K562 (cell line): ENCODE results near the gene CA6.

Experiments
- CBX1 ChIP-seq: sonication (generic); IDR thresholded peaks from 2 replicates; pipeline ENCODE4 v1.6.1; 2016; ENCODE audit warnings: antibody characterized with exemption, low read depth, mild to moderate bottlenecking
- CTCF ChIP-seq, 3 experiments: IDR thresholded peaks in 2 of 3; conservative IDR thresholded peaks in 1 of 3; 2 replicates each; pipeline ENCODE4 v1.5.1; 2011 to 2012; ENCODE audit warnings: low read length in 3 of 3, mild to moderate bottlenecking in 3 of 3, control low read depth in 2 of 3, improper control_type of control experiment in 1 of 3, inconsistent platforms in 1 of 3, low read depth in 1 of 3, mixed read lengths in 1 of 3, moderate library complexity in 1 of 3; ENCODE audit not compliant: insufficient read depth in 2 of 3
- HDAC6 ChIP-seq: IDR thresholded peaks from 2 replicates; pipeline ENCODE4 v1.6.1; 2012; ENCODE audit warnings: low read depth, mild to moderate bottlenecking, control low read depth, inconsistent platforms, low read length, moderate library complexity
- MTA3 ChIP-seq: fragments of 450-650 bp; formaldehyde crosslinking; IDR thresholded peaks from 2 replicates; pipeline ENCODE4 v1.6.1; 2017; ENCODE audit warnings: mild to moderate bottlenecking, borderline replicate concordance
- NFIC ChIP-seq: fragments of 450-650 bp; IDR thresholded peaks from 2 replicates; pipeline ENCODE4 v1.6.1; 2017; ENCODE audit warnings: mild to moderate bottlenecking, inconsistent platforms
- TAF1 ChIP-seq: IDR thresholded peaks from 2 replicates; pipeline ENCODE4 v1.6.1; 2011; ENCODE audit warnings: mild to moderate bottlenecking, low read length, moderate library complexity; ENCODE audit not compliant: insufficient read depth, control insufficient read depth, severe bottlenecking; ENCODE audit errors: extremely low read depth
- ZBTB49 ChIP-seq: sonication (generic); formaldehyde crosslinking; IDR thresholded peaks from 2 replicates; pipeline ENCODE4 v1.8.0; 2022; ENCODE audit warnings: missing genetic modification reagents, mild to moderate bottlenecking, borderline replicate concordance

- no peak for TF ChIP-seq CBX1
- TF ChIP-seq NFIC = no peak
- no peak for TF ChIP-seq MTA3
- no peak for TF ChIP-seq CTCF (IDR thresholded peaks at IDR 0.05 in 2 of 3, conservative IDR thresholded peaks at IDR 0.05 in 1 of 3; ENCODE audit: insufficient read depth in 2 of 3, low read depth in 1 of 3, low read length in 3 of 3)
- TF ChIP-seq TAF1 = no peak
- no peak for TF ChIP-seq HDAC6
- no peak for TF ChIP-seq ZBTB49 (CRISPR knock-in tag)
Observed at GRCh38 chr1:8910914-8911313, 34.8 kb upstream of the CA6 start.
